Activated CD8-positive, alpha-beta memory T cell treated with anti-CD3 and anti-CD28 coated beads for 36 hours (primary cell): Measurements from ENCODE around the gene HAND1. TPM values are rescaled to one million over a fixed set of nuclear protein-coding genes. Genes with fewer than 3 reads are reported as not detected.

Source experiments
- CTCF ChIA-PET: fragments of 350-600 bp; sonication (Branson Sonifier 250); formaldehyde crosslinking; loops from one replicate; lab custom pipeline; 2021; ENCODE audit warnings: antibody characterized with exemption; lab: Charles Lee
- POLR2A ChIA-PET: fragments of 350-600 bp; sonication (Branson Sonifier 250); formaldehyde crosslinking; loops from one replicate; lab custom pipeline; 2021; ENCODE audit warnings: antibody characterized with exemption; lab: Charles Lee
- total RNA-seq, 2 experiments: library from RNA; stranded (reverse); gene quantifications; one replicate each; pipeline ENCODE4 v1.2.3, GENCODE V29; 2021

HAND1 gene
- total RNA-seq, 2 experiments from 2014 or later = not detected

GRCh38 chr5:154482528-154483449 is 4.8 kb upstream of the HAND1 start:
- POLR2A ChIA-PET = no interaction called here
- CTCF ChIA-PET = interaction anchor here (1.4 to 1.5 kb wide), 2 partner anchors 15 to 39 kb away, joined by 3 to 7 read pairs; no protein-coding TSS in a partner anchor

- CTCF ChIA-PET = interaction anchor here (1.1 kb wide), 1 partner anchor 18 kb away, joined by 3 read pairs; no protein-coding TSS in a partner anchor
- POLR2A ChIA-PET = no interaction called here
Observed at GRCh38 chr5:154481584-154482381, 3.8 kb upstream of the HAND1 start.

DNA sequence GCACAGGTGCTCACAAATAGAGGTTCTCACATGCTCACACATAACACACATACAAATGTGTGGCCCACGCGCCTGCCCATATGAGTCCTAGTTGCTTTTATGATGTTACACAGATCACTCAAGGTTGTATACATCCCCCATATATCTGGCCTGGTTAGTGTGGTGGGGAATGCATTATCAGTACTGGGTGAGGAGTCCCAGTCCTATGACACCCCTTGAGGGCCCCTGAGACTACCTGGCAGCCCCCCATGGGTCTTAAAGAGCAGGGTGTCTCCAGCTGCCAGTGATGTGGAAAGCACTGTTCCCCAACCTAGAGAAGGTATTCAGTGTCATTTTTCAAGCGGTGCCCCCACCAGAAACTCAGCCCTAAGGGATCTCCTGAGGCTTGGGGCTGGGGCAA is 2.8 kb upstream of the HAND1 start:
- CTCF ChIA-PET = interaction anchor here (1.1 kb wide), 1 partner anchor 17 kb away, joined by 3 read pairs; no protein-coding TSS in a partner anchor
- POLR2A ChIA-PET = no interaction called here

DNA sequence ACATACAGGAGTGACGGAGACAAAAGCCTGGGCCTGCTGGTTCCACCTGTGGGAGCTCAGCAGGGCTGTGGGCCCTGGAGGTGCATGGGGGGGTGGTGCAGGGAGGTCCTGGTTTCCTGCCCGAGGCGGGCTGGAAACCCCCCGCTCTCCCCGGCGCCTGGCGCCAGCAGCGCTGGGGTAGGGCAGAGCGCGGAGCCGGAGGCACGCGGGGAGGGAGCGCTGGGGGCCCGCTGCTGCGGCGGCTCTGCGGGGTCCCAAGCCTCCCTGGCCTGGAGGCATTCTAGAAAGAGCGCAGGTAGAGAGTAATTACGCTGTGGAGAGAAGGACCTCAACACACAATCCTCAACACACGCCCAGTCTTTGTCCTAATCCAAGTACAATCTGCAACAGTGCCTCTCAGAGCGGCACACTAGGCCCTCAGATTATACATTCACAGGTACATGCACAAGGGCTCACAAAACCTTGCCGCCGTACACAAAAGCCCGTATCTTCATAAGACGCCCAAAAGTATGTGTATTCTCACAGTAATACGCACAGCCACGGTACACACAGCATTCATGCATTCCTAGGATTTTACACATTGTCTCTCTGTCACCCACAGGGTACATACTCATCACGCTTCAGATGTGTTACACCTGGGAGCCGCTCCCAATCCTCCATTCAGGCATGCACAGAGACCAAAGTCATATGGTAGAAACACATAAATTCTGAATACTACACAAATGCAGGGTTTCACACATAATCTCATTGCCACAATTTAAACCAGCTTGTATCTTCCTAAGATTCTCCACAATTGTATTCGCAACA is 2.1 kb upstream of the HAND1 start:
- POLR2A ChIA-PET = no interaction called here
- CTCF ChIA-PET = interaction anchor here (1.1 to 1.4 kb wide), 2 partner anchors 12 to 16 kb away, joined by 3 read pairs; no protein-coding TSS in a partner anchor

GRCh38 chr5:154479160-154479943 is 1.3 kb upstream of the HAND1 start:
- POLR2A ChIA-PET = no interaction called here
- CTCF ChIA-PET = interaction anchor here (1.4 kb wide), 1 partner anchor 11 kb away, joined by 3 read pairs; no protein-coding TSS in a partner anchor

DNA sequence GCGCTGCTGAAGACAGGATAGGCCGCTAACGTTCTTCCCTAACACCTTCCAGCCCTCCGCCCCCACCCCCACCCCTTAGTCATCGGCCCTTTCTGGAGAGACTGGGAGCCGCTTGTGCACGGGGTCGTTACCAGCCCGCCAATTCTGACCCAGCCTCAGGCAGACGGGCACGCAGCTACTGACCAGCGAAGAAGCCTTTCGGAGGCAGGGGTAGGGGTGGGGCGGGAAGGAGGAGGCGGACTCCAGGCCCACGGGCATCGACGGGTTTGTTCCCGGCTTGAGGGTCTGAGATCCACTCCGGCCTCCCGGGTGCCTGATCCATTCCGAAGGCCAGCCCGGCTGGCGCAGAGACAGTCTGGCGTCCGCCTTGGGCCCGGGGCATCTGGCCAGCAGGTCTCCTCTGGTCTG is 729 bp upstream of the HAND1 start:
- ChIA-PET POLR2A (no interaction called here), CTCF (interaction anchor here (1.4 kb wide), 1 partner anchor 11 kb away, joined by 3 read pairs; no protein-coding TSS in a partner anchor)

GRCh38 chr5:154477382-154478223 is 424 bp downstream of the HAND1 start:
- CTCF ChIA-PET = interaction anchor here (1.5 kb wide), 1 partner anchor 9 kb away, joined by 3 read pairs; no protein-coding TSS in a partner anchor
- POLR2A ChIA-PET = no interaction called here

GRCh38 chr5:154476354-154477205 is 1.4 kb downstream of the HAND1 start:
- ChIA-PET CTCF (interaction anchor here (1.5 kb wide), 1 partner anchor 8 kb away, joined by 3 read pairs; no protein-coding TSS in a partner anchor), POLR2A (no interaction called here)

GRCh38 chr5:154475591-154476353 is 2.3 kb downstream of the HAND1 start:
- POLR2A ChIA-PET = no interaction called here
- CTCF ChIA-PET = no interaction called here

DNA sequence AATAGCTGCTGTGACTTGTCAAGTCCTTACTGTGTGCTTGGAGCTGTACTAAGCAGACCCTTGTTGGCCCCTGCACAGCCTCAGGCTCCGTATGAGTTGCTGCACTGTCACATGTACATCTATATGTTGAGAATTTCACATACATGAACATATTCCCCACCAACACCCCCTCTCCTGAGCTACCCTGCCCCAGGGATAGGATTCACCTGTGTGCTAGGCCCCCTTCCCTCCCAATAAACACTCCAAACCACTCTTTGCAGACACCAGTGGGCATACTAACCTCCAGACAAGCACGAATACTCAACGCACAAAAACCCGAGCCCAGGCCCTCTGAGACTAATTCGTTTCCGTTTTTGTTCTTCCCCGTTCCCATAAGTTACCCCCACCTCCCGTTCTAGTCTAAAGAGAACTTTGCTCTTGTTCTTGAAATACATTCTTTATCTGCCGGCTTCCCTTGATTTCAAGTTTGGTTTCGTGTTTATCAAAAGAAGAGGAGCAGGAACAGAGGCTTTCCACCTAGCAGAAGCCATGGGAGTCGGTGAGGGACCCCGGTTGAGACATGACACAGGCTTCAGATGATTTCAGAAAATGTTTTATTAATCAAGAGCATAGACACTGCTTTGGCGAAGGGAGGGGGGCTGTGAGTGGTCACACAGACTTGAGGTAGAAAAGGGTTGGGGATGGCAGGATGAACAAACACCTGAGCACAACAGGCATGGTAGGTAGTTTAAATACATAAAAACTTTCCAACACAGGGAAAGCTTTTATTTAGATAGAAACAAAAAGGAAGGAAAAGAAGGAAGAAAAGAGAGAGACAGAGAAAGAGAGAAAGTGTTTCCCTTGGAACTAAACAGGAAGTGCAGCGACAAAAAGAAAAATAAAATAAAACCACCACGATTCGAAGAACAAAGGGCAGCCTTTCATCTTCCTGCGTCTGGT is 3.4 kb downstream of the HAND1 start:
- ChIA-PET POLR2A (no interaction called here), CTCF (no interaction called here)

DNA sequence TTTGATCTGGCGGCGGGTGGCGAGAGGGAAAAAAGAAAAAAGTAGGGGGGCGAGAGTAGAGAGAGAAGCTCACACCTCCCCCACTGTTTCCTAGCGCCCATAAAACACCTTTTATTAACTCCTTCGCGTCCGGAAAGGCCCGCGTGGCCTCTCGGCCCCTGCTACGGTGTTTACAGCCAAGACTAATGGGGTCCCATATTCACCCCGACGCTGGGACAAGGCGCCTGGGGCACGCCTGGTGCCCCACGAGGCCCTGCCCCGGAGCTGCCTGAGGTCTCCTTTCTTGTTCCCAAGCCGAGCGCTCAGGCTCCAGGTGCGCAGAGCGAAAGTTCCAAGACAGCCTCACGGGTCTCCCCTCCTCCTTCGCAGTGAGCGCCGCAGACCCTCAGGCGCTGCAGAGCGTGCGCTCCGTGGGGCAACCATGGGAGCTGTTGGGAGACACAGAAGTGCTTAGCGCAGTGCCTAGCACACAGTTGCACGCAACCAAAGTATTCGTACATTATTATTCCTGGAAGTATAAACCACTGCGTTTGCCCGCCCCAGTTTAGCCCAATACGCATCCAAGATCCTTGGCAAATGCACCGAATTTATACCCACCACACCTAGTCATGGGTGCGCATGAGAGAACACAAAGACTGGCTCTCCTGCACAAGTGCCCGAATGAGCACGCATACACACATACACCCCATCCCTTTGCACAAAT is 4.3 kb downstream of the HAND1 start:
- CTCF ChIA-PET = no interaction called here
- POLR2A ChIA-PET = no interaction called here

DNA sequence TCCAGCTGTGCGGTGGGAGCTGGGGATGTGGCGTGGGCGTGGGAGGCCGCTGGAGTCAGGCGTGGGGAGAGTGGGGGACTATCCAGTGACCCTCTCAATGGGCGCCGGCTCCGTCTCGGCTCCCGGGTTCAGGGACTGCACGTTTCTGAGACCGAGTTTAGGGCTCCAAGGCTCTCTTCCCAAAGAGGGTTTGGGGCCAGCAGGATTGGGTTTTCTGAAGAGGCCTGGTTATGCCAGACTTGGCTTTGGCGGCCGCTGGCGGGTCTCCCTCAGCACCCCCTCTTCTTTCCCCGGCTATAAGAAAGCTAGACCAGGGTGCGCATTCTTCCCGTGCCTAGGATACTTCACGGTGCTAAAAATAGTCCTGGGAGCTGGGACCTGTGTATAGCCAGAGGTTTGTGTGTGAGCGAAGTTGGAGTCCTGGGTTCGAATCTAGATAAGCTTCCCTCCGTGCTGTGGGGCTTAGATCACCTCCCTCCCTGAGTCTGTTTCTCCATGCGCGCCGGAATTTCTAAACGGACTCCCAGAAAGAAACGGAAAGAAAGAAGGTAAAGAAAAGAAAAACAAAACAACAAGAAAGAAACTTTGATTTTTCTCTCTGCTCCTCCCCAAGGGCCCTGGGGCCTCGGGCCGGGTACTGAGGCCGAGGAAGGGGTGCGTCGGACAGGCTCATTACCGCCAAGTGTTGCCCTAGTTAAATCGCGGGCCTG is 5.0 kb downstream of the HAND1 start:
- CTCF ChIA-PET = no interaction called here

More for the DNA sequence above, 5.0 kb downstream of the HAND1 start:
- POLR2A ChIA-PET = no interaction called here
